Kasumi-1 (cell line): ENCODE results near the gene GATA5.

Source experiments
- DNase-seq, 2 experiments: peaks; one replicate each; lab custom pipeline; 2025; lab: John Stamatoyannopoulos, UW

GATA5 gene

DNA sequence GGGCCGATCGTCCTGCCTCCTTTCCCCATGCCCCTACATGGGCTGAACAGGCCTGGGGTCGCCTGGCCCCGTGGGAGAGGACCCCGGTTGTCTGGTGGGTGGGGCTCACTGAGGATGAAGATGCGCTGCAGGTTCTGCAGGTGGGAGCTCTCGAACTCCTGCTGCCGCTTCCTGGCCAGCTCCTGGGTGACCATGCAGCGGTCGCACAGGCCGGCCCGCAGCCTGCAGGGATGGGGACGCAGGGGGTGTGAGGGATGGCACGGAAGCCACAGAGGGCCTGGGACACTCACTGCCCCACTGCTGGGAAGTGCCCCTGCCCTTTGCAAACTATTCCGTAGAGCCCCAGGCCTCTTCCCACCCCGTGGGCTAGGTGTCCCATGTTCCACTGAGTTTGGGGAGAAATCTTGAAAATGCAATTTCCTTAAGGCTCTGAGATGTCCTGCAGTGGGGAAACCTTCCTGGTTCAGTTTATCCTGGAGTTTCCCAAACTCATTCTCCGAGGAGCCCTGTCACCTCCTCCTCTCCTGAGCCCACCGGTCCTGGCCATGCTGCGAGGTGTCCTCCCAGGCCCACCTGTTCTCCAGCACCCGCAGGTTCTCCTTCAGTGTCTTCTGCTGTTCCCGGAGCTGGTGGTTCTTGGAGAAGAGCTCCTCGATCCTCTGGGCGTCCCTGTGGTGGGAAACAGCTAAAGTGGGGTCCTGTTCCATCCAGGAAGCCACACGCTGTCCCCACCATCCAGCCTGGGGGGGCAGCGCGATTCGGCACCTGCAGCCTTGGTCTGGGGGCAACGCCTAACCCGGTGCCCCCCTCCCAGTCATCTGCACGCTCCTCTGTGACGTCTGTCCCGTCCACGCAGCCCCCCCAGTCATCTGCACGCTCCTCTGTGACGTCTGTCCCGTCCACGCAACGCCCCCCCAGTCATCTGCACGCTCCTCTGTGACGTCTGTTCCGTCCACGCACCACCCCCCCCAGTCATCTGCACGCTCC lies 58.9 kb downstream of the GATA5 start:
- DNase-seq, result no peak

DNA sequence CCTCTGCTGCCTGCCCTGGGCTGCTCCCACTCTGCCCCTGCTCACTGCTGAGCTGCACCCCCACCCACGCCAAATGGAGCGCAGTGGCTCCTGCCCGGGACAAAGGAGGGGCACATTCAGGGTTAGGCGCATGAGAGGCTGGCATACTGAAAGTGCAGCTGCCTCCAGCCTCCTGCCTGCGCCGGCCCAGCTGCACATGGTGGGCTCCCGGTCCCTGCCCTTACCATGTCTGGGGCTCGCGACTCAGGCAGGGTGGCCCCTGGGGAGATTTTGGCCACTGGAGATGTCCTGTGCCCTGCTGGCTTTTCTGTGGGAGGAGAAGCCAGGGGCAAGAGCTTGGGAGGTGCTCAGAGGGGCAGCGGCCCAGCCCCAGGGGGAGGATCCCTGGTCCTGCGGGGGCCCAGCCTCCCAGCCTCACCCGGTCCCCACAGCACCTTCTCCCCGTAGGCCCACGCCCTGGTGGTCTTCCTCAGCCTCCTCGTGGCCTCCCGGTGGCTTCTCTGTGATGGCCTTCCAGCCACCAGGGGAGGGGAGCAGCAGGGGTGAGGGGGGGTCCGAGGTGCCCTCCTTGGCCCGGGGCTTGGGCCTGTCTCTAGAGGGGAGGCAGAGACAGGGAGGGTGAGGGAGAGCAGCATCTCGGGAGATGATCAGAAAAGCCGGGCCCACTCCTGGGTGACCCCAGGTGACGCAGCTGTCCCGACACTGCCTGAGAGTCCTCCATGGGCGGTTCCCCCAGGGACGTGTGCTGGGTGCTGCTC lies 60.3 kb downstream of the GATA5 start:
- DNase-seq, result no peak

DNA sequence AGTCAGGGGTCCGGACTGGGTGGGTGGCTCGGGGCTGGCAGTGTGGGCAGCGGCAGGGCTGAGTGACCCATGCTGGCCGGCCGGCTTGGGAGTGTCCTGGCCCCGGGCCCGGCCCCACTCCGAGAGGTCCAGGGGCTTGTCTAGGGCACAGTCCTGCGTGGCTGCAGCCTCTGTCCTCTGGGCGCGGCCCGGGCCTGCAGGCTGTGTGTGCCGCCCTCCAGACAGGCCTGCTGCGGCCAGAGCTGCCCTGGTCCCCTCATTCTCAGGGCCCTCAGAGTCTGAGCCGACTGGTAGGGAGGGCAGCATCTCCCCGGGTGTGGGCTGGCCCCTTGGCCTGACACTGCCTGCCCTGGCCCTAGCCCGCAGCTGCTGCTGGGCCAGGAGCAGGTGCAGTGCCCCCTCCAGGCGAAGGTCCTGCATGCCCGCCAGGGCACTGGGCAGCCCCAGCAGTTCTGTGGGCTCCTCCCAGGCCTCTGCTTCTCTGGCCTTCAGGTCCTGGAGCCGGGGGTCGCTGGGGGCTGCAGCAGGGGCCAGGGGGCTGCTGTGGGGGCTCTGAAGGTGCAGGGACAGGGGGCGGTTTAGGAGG lies 61.8 kb downstream of the GATA5 start:
- DNase-seq, result no peak
